H1 (cell line): ENCODE results near the gene RGS14. TPM values are rescaled to one million over a fixed set of nuclear protein-coding genes. Genes with fewer than 3 reads are reported as not detected.

ENCODE experiments used
- BACH1 ChIP-seq: IDR thresholded peaks from 2 replicates; pipeline ENCODE4 v1.6.1; 2012; ENCODE audit warnings: low read length, improper control_type of control experiment
- CHD1 ChIP-seq: IDR thresholded peaks from 2 replicates; pipeline ENCODE4 v1.6.1; 2012; ENCODE audit warnings: low read depth, low read length, improper control_type of control experiment
- EP300 ChIP-seq, 2 experiments: IDR thresholded peaks; 1 replicate in 1 of 2; 2 replicates in 1 of 2; pipeline ENCODE4 v1.6.1; 2011 to 2012; ENCODE audit warnings: low read depth in 2 of 2, low read length in 2 of 2, mild to moderate bottlenecking in 2 of 2, borderline replicate concordance in 1 of 2, inconsistent platforms in 1 of 2, moderate library complexity in 1 of 2
- GTF2F1 ChIP-seq: IDR thresholded peaks from 2 replicates; pipeline ENCODE4 v1.6.1; 2012; ENCODE audit warnings: low read depth, low read length, improper control_type of control experiment, borderline replicate concordance
- KDM4A ChIP-seq: IDR thresholded peaks from one replicate; pipeline ENCODE4 v1.7.1; 2012; ENCODE audit warnings: low read depth, mild to moderate bottlenecking, moderate library complexity, low read length, inconsistent platforms; ENCODE audit not compliant: severe bottlenecking
- NRF1 ChIP-seq: IDR thresholded peaks from 2 replicates; pipeline ENCODE4 v1.6.1; 2011; ENCODE audit warnings: mild to moderate bottlenecking, low read depth, low read length, improper control_type of control experiment
- RFX5 ChIP-seq: IDR thresholded peaks from 2 replicates; pipeline ENCODE4 v1.6.1; 2011; ENCODE audit warnings: low read depth, low read length, improper control_type of control experiment, borderline replicate concordance
- polyA plus RNA-seq, 7 experiments: library from polyadenylated mRNA; depleted of rRNA in 3 of 7; stranded (reverse) in 5 of 7; unstranded in 2 of 7; fragments of >200 nt in 5 of 7; fragments of 200-250 nt in 2 of 7; gene quantifications; 1 replicate in 5 of 7; 2 replicates in 1 of 7; 4 replicates in 1 of 7; pipeline versions ENCODE4 v1.2.1 to v1.2.3, GENCODE V29; 2011 to 2013; ENCODE audit warnings: missing spikeins in 2 of 7, mixed read lengths in 2 of 7
- total RNA-seq: library from RNA; stranded (reverse); fragmentation: NEBNext Ultra II Directional; extraction: Animal tissue kit (Norgen Biotek cat#: 25700); gene quantifications from 2 replicates; pipeline ENCODE4 v1.2.1, GENCODE V29; 2021
- TF ChIP-seq, protein P1 (sequence below): fragments of 300-600 bp; sonication (generic); IDR thresholded peaks from 2 replicates; pipeline ENCODE4 v1.7.1; 2012; ENCODE audit warnings: low read length, moderate library complexity, mild to moderate bottlenecking, inconsistent platforms; ENCODE audit not compliant: insufficient replicate concordance

The RGS14 gene
- total and polyA plus RNA-seq, 2 of the 8 experiments (the other 6 are each of a cell fraction or from before 2014, with no cell fraction given), result 24.4 to 46.1 TPM

DNA sequence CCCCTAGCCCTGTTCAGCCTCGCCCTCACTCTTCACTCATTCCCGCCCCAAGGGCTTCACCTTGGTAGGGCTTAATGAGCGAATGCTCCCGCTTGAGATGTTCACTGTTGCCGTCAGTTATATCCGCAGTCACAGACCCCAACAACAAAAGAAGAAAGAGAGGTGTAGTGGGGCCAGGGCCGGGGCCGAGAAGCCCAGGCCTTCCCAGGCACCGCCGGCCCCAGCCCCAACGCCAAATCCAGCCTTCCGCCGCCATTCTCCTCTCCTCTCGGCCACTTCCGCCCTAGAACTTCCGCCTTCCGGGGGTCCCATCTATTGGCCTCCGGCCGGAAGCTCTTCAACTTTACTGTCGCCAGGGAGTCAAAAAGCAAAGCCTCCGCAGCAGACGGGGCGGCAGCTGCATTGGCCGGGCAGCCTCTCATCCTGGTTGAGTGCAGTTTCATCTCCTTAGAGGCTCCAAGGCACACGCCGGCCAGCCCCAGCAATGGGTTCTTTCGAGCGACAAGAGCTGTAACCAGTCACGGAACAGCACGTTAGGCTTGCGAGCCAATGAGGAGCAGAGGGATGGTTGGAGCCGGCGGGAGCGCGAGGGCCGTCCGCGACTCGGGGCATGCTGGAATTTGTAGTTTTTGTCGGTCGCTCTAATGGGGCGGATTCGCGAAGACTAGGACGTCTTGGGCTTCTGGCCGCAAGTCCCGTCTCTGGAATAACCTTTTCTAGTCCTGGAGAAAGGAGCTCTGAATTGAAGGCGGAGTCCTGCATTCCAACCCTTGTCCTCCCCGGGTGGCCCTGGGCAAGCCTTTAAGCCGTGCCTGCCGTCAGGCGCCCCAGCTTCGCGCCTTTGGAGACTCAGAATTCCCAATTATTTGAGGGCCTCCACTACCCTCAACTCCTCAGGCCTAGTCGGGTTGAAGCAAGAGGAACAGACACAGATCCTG, 6.1 kb upstream of the RGS14 start, which contains the start of gene LMAN2 (continued):
- TF ChIP-seq, protein P1, sequence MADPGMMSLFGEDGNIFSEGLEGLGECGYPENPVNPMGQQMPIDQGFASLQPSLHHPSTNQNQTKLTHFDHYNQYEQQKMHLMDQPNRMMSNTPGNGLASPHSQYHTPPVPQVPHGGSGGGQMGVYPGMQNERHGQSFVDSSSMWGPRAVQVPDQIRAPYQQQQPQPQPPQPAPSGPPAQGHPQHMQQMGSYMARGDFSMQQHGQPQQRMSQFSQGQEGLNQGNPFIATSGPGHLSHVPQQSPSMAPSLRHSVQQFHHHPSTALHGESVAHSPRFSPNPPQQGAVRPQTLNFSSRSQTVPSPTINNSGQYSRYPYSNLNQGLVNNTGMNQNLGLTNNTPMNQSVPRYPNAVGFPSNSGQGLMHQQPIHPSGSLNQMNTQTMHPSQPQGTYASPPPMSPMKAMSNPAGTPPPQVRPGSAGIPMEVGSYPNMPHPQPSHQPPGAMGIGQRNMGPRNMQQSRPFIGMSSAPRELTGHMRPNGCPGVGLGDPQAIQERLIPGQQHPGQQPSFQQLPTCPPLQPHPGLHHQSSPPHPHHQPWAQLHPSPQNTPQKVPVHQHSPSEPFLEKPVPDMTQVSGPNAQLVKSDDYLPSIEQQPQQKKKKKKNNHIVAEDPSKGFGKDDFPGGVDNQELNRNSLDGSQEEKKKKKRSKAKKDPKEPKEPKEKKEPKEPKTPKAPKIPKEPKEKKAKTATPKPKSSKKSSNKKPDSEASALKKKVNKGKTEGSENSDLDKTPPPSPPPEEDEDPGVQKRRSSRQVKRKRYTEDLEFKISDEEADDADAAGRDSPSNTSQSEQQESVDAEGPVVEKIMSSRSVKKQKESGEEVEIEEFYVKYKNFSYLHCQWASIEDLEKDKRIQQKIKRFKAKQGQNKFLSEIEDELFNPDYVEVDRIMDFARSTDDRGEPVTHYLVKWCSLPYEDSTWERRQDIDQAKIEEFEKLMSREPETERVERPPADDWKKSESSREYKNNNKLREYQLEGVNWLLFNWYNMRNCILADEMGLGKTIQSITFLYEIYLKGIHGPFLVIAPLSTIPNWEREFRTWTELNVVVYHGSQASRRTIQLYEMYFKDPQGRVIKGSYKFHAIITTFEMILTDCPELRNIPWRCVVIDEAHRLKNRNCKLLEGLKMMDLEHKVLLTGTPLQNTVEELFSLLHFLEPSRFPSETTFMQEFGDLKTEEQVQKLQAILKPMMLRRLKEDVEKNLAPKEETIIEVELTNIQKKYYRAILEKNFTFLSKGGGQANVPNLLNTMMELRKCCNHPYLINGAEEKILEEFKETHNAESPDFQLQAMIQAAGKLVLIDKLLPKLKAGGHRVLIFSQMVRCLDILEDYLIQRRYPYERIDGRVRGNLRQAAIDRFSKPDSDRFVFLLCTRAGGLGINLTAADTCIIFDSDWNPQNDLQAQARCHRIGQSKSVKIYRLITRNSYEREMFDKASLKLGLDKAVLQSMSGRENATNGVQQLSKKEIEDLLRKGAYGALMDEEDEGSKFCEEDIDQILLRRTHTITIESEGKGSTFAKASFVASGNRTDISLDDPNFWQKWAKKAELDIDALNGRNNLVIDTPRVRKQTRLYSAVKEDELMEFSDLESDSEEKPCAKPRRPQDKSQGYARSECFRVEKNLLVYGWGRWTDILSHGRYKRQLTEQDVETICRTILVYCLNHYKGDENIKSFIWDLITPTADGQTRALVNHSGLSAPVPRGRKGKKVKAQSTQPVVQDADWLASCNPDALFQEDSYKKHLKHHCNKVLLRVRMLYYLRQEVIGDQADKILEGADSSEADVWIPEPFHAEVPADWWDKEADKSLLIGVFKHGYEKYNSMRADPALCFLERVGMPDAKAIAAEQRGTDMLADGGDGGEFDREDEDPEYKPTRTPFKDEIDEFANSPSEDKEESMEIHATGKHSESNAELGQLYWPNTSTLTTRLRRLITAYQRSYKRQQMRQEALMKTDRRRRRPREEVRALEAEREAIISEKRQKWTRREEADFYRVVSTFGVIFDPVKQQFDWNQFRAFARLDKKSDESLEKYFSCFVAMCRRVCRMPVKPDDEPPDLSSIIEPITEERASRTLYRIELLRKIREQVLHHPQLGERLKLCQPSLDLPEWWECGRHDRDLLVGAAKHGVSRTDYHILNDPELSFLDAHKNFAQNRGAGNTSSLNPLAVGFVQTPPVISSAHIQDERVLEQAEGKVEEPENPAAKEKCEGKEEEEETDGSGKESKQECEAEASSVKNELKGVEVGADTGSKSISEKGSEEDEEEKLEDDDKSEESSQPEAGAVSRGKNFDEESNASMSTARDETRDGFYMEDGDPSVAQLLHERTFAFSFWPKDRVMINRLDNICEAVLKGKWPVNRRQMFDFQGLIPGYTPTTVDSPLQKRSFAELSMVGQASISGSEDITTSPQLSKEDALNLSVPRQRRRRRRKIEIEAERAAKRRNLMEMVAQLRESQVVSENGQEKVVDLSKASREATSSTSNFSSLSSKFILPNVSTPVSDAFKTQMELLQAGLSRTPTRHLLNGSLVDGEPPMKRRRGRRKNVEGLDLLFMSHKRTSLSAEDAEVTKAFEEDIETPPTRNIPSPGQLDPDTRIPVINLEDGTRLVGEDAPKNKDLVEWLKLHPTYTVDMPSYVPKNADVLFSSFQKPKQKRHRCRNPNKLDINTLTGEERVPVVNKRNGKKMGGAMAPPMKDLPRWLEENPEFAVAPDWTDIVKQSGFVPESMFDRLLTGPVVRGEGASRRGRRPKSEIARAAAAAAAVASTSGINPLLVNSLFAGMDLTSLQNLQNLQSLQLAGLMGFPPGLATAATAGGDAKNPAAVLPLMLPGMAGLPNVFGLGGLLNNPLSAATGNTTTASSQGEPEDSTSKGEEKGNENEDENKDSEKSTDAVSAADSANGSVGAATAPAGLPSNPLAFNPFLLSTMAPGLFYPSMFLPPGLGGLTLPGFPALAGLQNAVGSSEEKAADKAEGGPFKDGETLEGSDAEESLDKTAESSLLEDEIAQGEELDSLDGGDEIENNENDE, result no peak
- TF ChIP-seq GTF2F1 (no peak), EP300 (IDR thresholded peaks at IDR 0.05; ENCODE audit: borderline replicate concordance in 1 of 2, low read depth in 2 of 2, low read length in 2 of 2) (no peak), RFX5 (no peak), KDM4A (no peak), BACH1 (no peak), CHD1 (no peak), NRF1 (no peak)
